Measurements from ENCODE around the gene LATS1.

The LATS1 gene

DNA sequence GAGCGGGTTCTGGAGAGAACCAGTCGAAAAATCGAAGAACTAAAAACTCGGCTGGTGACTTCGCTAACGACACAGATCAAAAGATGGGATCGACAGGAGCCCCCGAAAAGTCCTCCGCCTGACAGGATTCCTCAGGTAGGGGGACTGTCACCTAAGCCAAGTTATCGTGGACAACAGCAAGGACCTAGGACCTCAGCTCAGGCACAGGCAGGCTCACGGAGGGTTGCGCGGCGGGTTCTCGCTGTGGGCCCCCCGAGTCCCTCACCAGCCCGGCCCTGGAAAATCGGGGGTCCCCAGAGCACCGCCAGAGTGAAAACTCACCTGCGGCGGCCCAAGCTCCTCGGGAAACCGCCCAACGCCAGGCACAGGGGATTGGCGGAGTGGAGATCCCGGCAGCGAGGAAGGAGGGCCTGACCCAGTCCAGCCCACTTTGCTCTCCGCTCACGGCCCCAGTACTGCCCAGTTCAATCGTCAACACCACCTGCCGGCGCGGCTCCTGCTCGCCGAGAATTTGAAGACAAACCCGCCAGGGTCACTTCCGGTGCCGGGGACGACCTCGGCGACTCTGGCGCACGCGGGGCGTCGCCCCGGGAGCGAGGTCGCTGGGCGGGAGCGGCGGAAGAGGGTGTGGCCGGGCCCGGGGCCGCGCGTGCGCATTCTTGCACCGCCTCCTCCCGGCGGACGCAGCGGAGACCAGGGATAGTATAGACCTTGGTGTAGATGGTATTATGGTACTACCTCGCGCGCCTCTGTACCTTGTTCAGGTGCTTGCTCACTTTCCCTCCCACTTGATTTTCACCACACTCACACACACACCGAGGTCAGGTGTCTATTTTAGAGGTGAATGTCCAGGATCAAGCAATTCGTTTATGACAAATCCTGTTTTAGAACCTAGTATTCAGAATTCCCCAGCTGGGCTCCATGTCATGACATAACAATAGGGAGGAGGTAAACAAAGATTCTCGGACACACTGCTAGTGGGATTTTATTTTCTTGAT, 69.5 kb downstream of the LATS1 start, which contains the start of gene KATNA1:
Gene KATNA1 (minus strand): TSS at position 567 of the 998 bp plus-strand sequence. CDS start 10,167 bp downstream, outside the sequence.
- peak; percentile 59 for DNase-seq

DNA sequence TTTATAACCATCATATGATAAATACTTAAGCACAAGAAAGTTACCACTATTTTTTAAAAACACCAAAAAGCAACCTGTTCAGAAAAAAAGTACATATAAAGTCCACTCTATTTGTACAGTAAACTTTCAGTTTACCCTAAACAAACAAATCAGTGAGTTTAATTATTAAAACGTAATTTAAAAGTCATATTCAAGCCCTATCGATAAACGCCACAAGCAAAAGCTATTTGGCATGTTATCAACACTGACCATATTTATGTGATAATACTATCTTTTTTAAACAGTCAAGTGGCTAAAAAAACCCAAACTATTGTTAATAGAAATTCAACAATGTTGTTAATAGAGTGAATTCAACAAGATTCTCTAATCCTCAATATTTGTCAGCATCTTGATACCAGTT, 71.3 kb downstream of the LATS1 start:
- no peak for DNase-seq

DNA sequence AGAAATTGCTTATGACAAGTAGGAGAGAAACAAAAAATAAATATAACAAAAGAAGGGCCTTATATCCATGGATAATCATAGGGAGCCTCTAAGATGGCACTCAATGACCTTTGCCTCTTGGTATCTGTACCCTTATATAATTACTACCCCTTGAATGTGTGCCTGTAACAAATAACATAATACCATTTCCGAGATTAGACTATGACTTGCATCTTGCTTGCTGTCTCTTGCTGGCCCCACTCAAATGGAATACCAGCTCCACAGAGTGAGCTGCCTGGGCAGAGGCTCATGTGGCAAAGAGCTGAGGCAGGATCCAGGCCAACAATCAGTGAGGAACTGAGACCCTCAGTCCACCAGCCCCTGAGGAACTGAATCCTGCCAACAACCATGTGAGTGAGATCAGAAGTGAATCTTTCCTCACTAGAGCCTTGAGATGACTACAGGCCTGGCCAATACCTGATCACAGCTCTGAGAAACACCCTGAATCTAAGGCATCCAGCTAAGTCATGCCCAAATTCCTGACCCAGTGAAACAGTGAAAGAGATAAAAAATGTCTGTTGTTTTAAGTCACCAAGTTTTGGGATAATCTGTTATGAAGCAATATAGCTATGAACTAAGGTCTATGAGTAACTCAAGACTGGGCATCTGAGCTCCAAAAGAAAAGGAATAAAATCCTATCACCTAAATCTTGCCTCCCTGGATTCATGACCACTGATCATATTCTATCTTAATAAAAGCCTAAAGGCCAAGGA, 74.9 kb downstream of the LATS1 start:
- no peak for DNase-seq

DNA sequence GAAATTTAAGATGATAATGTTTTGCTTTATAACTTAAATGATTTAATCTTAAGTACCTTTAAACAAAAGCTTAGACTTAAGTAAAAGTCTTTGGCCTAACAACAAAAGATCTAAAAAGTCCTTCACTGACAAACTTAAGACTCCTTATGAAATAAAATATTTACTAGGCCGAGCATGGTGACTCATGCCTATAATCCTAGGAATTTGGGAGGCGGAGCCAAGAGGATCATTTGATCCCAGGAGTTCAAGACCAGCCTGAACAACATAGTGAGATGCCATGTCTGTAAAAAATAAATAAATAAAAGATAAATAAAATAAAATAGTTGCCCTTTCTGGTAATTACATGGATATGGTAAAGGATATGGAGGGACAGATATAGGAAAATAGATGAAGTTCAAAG, 81.8 kb downstream of the LATS1 start:
- no peak for DNase-seq

DNA sequence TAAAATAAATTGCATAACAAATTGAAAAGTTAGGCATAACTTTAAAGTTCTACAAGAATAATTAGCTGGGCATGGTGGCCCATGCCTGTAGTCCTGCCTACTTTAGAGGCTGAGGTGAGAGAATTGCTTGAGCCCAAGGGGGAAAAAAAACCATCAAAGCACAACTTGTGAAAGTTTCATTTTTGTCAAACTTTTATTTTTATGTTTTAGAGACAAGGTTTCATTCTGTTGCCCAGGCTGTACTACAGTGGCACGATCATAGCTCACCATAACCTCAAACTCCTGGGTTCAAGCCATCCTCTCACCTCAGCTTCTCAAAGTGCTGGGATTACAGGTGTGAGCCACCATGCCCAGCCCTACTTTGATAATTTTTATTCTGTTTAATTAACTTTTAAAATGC, 83.6 kb downstream of the LATS1 start:
- DNase-seq, result no peak

DNA sequence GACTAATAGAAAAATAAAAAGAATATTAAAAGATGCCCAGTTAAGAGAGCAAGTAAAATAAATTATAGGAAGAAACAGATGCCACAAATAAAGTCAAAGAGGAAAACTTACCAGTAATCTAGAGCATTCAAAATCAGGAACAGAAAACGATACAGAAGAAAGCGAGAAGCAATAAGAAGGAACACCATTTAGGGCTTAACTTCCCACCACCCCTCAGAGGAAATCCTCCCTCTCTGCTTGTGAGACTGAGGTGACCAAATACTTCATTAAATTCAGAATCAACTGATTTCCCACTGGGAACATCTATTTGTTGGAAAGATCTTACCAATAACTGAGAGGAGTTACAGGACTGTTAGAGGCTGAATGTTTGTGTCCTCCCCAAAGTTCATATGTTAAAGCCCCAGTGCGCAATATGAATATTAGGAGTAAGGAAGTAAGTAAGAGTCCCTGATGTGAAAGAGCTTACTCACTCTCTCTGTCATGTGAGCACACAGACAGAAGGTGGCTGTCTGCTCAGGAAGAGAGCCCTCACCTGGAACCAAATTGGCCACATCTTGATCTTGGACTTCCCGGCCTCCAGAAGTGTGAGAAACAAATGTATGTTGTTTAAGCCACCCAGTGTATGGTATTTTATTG, 88.9 kb downstream of the LATS1 start:
- no peak for DNase-seq

DNA sequence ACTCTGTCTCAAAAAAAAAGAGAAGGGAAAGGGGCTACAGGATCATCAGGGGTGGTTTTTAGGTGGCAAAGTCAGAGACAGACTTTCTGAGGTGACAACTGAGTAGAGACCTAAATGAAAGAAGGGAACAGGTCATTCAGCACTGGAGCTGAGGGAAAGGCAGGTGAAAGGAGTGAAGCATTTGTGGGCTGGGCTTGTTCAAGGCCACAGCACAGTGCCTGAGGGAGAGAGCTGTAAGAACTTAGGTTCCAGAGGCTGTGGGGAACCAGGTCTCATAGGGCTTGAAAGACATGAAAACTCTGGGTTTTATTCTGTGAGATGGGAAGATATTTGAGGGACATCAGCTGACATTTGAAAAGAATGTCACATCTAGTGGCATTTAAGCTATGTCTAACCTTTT, 90.2 kb downstream of the LATS1 start:
- DNase-seq, result no peak

DNA sequence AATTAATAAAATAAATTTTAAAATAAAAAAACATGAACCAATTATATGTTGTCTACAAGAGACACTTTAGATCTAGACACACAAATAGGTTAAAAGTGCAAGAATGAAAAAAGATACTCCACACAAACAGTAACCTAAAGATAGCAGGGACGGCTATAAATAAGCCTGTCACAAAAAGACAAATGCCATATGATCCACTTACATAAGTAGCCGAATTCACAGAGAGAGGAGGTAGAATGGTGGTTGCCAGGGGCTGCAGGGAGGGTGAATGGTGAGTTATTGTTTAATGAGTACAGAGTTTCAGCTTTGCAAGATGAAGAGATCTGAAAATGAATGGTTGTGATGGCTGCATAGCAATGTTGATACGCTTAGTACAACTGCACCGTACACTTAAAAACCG, 102.1 kb downstream of the LATS1 start:
- no peak for DNase-seq

DNA sequence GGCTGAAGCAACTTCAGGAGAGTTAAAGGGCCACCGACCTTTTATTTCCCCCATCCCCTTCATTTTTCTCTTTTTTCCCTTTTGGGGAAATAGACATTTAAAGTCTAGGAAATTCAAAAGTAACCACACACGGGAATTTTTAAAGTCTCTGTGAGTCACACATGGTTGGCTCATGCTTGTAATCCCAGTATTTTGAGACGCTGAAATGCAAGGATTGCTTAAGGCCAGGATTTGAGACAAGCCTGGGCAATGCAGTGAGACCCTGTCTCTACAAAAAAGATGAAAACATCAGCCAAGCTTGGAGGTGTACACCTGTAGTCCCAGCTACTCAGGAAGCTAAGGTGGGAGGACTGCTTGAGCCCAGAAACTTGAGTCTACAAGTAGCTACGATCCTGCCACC, 103.6 kb downstream of the LATS1 start:
- DNase-seq, result no peak

DNA sequence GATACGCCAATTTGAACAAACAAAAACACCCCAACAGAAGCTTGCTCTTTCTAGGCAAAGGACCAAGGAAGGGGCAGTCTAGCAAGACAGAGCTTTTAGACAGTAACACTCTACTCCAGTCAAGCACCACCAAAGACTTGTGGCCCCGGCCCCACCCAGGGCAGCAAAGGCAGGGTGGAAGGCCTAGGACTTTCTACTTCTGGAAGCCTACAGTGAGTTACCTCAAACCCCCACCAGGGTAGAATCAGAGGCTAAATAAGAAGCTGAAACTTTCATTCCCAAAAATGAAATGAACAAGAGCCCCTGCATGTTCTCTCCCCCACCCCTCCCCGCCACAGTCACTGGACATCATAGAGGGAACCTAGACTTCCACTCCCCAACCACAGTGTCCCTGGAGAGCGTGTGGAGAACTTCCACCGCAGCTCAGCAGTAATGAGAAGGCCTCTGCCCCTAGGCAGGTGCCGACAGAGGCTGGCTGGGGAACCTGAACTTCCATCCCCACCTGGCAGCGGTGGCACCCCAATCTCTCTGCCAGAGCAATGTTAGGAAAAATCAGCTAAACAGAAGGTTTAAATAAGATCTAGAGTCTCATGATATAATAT, 109.4 kb downstream of the LATS1 start:
- peak; percentile 9 for DNase-seq
